HG02678 (cell line): ENCODE results near the gene TMEM132E.

ENCODE experiments used
- ATAC-seq: cut with Tn5 transposase; IDR thresholded peaks from one replicate; pipeline ENCODE4 v1.9.1; 2021; ENCODE audit warnings: mild to moderate bottlenecking, moderate library complexity; ENCODE audit not compliant: unreplicated experiment

Gene TMEM132E

GRCh38 chr17:34567691-34568465, 11.5 kb upstream of the TMEM132E start:
- no peak for ATAC-seq

- no peak for ATAC-seq
Observed at GRCh38 chr17:34568953-34569352, 10.4 kb upstream of the TMEM132E start.

DNA sequence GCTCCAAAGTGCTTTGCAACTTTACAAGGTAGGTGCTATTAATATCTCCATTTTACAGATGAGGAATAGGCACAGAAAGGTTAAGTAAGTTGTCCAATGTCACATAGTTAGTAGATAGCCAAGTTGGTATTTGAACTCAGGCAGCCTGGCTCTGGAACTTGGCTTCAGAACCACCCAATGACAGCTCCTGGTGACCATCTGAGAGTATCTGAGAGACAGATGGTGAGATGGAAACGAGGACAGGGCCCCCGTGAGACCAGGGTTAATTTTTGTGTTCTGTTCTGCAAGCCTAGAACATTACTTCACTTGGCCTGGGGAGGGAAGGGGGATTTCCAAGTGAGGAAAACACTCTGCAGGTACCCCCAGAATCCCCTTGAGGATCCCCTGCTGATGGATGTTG, 9.8 kb upstream of the TMEM132E start:
- no peak for ATAC-seq

- ATAC-seq, result no peak
Observed at GRCh38 chr17:34570506-34570905, 8.9 kb upstream of the TMEM132E start.

DNA sequence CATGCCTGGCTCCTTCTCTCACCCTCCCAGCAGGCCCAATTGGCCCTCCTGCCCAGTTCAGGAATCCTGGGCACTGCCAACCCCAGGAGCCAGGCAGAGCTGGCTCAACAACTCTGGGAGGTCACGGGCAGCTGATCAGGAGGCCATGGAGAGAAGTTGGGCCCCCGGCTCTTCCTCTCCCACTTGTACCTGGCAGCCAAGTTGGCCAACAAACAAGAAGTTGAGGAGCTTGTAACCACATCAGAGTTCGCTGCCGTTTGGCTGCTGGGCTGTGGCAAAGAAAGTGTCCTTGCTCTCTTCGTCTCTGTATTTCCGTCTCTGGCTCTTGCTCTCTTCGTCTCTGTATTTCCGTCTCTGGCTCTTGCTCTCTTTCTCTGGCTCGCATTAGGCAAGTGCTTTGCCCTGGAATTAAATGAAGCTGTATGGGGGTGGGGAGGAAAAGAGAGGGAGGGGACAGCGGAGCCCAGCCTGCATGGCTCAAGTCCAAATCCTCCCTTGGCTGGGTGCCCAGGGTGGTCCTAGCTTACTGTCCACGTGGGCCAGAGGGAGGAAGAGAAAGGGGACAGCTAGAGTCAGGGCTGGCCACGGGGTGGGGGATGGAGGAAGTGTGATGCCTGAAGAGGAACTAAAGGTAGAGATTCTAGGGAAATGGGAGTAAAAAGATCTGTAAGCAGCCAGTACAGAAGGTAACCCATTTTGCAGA, 7.8 kb upstream of the TMEM132E start:
- ATAC-seq, result no peak

DNA sequence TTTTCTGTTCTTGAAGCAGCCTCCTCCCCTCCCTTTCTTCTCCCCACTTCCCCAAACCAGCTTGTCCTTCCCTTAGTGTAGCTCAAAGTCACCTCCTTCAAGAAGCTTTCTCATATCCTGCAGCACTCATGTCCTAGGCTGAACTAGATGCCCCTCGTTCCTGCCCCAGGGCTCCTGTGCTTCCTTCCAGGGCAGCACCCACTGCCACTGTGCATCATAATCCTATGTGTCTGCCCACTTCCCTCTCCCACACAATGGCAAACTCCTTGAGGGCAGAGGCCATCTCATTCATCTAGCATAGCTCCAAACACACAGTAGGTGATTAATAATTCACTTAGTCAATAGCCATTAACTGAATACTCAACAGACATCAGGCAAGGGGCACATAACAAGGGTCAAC, 6.9 kb upstream of the TMEM132E start:
- ATAC-seq, result no peak

DNA sequence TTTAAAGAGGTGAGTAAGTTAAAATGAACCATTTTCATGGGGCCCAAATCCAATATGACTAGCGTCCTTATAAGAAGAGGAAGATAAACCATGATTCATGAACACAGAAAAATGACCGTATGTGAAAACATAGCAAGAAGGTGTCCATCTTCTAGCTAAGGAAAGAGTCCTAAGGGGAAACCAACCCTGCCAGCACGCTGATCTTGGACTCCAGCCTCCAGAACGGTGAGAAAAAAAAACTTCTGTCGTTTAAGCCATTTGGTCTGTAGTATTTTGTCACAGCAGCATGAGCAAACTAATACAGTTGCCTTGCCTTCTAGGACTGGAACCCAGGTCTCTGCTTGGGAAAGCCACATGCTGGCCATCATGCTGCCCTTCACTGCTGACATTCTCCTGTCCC, 4.2 kb upstream of the TMEM132E start:
- no peak for ATAC-seq

GRCh38 chr17:34578016-34578415, 1.4 kb upstream of the TMEM132E start:
- ATAC-seq, result no peak

DNA sequence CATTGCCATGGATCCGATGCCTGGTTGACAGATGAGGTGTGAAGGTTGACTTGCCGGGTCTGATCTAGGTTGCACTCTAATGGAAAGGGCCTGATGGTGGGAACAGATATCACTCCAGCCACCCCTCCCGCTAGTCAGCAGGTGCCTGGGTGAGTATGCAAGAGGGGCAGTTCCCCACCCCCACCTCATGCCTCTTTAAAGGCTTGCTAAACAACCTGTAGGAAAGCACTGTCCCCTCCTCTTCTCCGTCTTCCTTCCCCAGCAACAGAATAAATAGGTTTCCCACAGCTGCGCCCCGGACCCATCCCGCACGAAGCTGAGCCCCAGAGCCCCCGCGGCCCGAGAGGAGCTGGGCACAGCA, 746 bp upstream of the TMEM132E start:
- ATAC-seq, result no peak

DNA sequence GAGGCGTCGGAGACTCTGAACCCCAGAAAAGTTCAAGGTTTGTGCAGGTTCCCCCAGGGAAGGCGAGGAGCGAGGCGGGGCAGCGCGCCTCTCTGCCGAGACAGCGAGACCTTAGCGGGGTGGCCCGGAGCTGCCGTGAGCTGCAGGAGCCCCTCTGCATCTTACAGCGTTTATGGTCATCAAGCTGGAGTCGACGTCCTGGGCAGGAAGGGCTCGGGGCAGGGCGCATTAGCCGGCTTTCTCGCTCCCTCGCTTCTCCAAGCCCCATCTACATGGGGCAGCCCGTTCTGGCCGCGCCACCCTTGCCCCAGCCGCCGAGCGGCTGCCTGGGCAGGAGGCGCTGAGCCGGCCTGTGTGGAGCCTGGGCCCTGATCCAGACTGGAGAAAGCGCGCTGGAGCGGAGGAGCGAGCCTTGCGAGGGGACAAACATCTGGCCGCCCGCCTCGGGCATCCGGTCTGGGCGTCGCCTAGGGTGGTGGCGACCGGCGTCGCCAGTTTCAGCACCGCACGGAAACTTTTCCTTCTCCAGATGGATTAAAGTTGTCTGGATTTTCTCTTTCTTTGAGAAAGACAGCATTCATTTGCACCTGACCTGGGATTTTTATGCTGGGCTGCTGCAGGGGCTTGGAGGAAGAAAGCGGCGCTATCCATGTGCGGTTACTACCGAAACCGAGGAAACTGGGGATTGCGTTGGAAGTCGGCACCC, 750 bp downstream of the TMEM132E start:
- ATAC-seq, result no peak

GRCh38 chr17:34580685-34581445, 1.5 kb downstream of the TMEM132E start:
- ATAC-seq, result no peak

DNA sequence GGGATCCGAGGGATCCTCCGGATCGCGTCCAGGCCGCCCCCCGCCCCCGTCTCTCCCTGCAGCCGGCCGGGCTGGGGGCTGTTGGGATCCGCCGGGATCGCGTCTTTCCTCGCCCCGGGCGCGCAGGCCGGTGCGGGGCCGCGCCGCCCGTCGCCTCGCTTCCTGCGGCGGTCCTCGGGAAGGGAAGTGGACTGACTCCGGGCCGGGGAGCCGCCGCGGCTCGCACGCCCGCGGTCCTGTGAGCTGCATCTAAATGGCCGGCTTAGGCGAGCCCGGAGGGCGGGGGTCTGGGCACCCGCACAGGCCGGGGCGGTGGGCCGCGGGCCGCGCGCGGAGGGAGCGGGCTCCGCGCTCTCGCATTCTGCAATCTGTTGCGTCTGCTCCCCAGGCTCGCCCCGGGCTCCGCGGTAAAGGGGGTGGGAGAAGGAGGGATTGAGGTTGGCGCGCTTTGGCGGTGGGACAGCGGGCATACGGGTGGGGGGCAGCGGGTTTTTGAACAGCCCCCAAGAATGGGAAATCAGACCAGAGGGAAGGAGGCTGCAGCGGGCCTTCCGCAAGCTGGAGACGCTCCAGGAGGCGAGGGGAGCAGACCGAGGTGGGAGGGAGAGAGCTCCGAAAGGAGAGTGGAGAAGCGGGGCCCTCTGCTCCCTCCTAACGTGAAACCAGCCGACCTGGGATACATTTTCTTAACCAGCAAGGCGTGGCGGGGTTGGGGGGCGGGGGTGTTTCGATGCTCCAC, 2.2 kb downstream of the TMEM132E start:
- ATAC-seq, result no peak

DNA sequence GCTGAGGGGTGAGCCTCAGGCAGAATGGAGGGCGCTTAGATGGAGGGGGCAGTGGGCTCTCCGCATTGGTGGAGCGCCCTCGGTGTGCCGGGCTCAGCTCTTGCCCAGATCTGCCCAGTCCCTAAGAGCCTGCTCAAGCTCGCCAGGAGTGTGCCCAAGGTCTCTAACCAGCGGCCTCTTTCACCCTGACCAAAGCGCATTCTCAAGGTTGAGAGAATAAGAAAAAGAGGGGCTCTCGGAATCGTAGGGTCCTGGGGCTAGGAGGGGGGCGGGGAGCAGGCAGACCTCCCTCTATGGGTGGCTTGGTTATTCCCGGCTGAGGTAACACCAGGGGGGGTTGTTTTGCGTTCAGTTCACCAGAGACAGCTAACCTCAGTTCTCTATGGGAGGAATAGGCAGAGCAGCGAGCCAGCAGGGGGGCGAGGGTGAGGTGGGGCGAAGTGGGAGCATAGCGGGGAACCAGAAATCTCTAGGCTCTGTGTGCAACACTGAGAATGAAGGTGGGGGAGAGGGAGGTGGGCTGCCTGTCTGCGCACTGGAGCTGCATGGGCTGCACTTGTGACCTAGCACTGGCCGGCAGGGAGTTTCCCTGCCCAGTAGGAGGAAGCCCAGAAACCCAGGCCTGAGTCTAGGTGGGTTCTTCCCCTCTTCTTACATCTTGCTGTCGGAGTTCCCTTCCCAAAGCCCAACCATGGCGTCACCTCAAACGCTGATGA, 3.0 kb downstream of the TMEM132E start:
- ATAC-seq, result no peak

DNA sequence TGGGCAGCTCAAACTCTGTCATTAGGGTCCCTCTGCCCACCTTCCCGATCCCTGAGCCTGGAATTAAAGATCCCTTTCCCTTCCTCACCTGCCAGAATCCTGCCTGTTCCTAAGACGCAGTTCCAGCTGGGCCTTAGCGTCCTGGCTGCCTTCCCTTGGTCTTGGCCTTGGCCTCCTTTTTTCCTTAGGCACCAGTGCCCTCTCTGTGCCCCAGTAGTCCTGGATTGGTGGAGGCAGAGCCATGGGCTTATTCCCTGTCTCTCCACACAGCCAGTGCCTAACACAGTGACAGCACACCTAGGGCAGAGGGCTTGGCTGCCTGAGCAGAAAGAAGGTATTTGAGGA, 3.5 kb downstream of the TMEM132E start:
- ATAC-seq, result no peak

GRCh38 chr17:34584805-34585416, 5.5 kb downstream of the TMEM132E start:
- no peak for ATAC-seq

DNA sequence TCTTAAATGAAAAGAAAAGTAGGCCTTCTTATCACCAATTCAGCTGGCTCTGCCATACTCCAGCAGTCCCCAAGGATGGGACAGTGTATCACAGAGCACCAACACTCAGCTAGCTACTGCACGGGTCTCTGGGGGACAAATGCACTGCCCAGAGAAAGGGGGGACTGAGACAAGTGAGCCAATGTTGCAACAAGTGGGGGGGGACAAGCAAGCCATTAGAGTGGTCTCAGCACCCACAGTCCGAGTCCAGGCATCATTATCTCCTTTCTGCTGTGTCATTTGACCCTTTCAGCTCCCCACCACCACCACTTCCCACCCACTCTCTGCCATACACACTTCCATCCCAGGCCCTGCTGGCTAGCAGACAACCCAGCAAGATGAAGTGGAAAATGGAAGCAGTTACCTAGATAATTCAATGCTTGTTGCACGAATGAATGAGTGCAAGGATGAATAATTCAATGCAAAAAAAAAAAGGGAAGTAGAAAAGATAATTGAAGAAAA, 7.0 kb downstream of the TMEM132E start:
- ATAC-seq, result no peak

DNA sequence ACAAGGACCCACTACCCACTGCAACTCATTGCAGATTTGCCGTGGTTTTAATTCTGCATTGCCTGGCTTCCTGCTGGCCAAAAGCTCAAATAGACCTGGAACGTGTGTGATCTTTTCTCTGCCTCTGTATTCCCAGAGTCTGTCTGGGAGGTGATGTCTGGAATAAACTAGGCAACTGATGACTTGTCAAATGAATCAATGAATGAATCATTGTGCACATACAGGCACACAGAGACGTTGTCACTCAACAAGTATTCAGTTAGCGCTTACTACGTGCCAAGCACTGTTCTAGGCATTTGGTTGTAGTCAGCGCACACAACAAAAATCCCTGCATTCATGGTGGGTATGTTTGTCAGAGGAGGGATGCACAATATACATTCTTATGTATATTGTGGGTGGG, 8.9 kb downstream of the TMEM132E start:
- no peak for ATAC-seq

GRCh38 chr17:34589120-34589965, 10.0 kb downstream of the TMEM132E start:
- no peak for ATAC-seq

GRCh38 chr17:34592002-34592401, 12.6 kb downstream of the TMEM132E start:
- ATAC-seq, result no peak
